ENCODE data around the gene TMEM127.

The TMEM127 gene

GRCh38 chr2:96274355-96275056 is 8.7 kb upstream of the TMEM127 start:
- DNase-seq (ENCODE audit: low spot score): no peak
- ChIA-PET POLR2A (ENCODE audit: low non-redundant PET) (no interaction called here), CTCF (interaction anchor here (0.5 to 0.7 kb wide), 3 partner anchors 21 to 960 kb away, joined by 4 to 6 read pairs (median 4); partner anchors contain the start of gene NEURL3)
- TF ChIP-seq, protein P1, sequence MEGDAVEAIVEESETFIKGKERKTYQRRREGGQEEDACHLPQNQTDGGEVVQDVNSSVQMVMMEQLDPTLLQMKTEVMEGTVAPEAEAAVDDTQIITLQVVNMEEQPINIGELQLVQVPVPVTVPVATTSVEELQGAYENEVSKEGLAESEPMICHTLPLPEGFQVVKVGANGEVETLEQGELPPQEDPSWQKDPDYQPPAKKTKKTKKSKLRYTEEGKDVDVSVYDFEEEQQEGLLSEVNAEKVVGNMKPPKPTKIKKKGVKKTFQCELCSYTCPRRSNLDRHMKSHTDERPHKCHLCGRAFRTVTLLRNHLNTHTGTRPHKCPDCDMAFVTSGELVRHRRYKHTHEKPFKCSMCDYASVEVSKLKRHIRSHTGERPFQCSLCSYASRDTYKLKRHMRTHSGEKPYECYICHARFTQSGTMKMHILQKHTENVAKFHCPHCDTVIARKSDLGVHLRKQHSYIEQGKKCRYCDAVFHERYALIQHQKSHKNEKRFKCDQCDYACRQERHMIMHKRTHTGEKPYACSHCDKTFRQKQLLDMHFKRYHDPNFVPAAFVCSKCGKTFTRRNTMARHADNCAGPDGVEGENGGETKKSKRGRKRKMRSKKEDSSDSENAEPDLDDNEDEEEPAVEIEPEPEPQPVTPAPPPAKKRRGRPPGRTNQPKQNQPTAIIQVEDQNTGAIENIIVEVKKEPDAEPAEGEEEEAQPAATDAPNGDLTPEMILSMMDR (conservative IDR thresholded peaks at IDR 0.05; ENCODE audit: low read depth): no peak
- peak overlapping the region; percentile 57 for H3K27ac ChIP-seq

DNA sequence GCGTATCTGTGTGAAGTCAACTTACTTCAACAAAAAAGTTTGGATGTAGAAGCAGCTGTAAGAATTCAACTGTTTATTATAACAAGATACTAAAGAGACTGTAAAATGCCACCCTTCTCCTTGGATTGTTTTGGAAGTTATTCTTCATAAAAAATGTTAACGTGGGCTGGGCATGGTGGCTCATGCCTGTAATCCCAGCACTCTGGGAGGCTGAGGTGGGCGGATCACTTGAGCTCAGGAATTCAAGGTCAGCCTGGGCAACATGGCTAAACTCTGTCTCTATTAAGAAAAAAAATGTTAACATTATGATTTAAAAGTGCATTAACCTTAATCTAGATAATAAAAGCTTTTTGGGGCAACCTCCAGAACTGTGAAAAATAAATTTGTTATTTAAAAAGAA is 8.0 kb upstream of the TMEM127 start:
- H3K27ac ChIP-seq: no peak overlapping the region; the same call in 1 of the 2 replicates
- ChIA-PET CTCF (interaction anchor here (0.6 kb wide), 2 partner anchors 21 to 959 kb away, joined by 3 to 6 read pairs; no protein-coding TSS in a partner anchor), POLR2A (ENCODE audit: low non-redundant PET) (interaction anchor here (0.8 kb wide), 1 partner anchor 10 kb away, joined by 4 read pairs; no protein-coding TSS in a partner anchor)
- DNase-seq (ENCODE audit: low spot score): no peak
- TF ChIP-seq, protein P1 (conservative IDR thresholded peaks at IDR 0.05; ENCODE audit: low read depth): no peak

- POLR2A ChIA-PET (ENCODE audit: low non-redundant PET): no interaction called here
Observed at GRCh38 chr2:96271995-96272394, 6.2 kb upstream of the TMEM127 start.

DNA sequence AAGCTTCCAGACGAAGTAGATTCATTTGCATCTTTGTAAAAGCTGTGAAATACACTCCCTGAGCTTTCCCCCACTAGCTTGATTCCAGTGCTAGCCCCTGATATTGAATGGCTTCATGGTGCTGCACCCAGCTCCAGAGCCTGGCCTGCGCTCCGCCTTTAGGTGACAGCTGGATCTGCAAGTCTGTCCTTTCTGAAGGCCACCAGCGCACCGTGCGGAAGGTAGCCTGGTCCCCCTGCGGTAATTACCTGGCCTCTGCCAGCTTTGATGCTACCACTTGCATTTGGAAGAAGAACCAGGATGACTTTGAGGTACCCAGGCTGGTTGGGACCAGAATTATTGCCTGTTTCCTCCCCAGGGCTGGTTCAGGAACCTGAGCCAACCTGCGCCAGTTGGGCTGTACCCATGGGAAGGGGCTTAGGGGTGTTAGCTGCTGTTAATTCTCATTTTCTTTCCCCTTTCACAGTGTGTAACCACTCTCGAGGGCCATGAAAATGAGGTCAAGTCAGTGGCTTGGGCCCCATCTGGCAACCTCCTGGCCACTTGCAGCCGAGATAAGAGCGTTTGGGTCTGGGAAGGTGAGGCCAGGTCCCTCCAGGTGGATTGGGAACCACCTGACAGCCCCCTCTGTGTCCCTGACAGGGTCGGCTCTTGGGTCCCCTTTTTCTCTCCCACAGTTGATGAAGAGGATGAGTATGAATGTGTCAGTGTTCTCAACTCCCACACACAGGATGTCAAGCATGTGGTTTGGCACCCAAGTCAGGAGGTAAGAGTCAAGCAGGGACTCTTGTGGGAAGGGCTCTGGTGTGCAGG is 1.6 kb upstream of the TMEM127 start:
- TF ChIP-seq, protein P1 (conservative IDR thresholded peaks at IDR 0.05; ENCODE audit: low read depth): no peak
- ChIA-PET CTCF (interaction anchor here (0.6 to 0.7 kb wide), 2 partner anchors 12 to 130 kb away, joined by 5 to 7 read pairs; no protein-coding TSS in a partner anchor), POLR2A (ENCODE audit: low non-redundant PET) (interaction anchor here (1.0 kb wide), 1 partner anchor 125 kb away, joined by 8 read pairs; no protein-coding TSS in a partner anchor)
- DNase-seq (ENCODE audit: low spot score): peak; percentile 20
- H3K27ac ChIP-seq: peak overlapping the region; percentile 76

More at GRCh38 chr2:96271995-96272394, 6.2 kb upstream of the TMEM127 start:
- no peak overlapping the region for H3K27ac ChIP-seq
- CTCF ChIA-PET: no interaction called here
- TF ChIP-seq, protein P1 (conservative IDR thresholded peaks at IDR 0.05; ENCODE audit: low read depth): no peak
- no peak for DNase-seq (ENCODE audit: low spot score)

DNA sequence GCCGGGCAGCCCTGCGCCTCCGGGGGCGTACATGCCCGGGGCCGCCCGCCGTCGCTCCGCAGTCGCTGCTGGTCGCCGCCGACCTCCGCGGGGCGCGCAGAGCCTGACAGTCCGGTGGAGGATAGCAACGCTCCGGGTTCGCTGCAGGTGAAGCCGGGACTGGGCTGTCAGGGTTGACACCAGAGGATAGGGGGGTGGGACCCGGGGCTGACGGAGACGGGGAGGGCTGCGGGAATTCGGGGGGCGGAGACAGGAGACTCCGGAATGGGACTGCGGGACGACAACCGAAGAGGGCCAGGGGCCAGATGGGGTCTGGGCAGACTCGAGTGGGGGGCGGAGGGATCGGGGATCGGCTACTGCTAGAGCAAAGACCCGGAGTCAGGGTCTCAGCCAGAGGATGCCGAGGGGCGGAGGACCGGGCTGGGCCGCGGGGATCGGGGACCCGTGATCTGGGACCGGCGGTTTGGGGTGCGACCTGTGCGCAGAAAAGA is 403 bp downstream of the TMEM127 start:
- TF ChIP-seq, protein P1 (conservative IDR thresholded peaks at IDR 0.05; ENCODE audit: low read depth): no peak
- peak overlapping the region; percentile 76 for H3K27ac ChIP-seq
- ChIA-PET CTCF (no interaction called here), POLR2A (ENCODE audit: low non-redundant PET) (no interaction called here)
- DNase-seq (ENCODE audit: low spot score): peak; percentile 52
